HUDEP-2 (cell line): ENCODE results near the gene NFIA.

Experiments used
- DNase-seq, 76 experiments: peaks; one replicate each; lab custom pipeline; 2025; ENCODE audit not compliant: unreplicated experiment in 76 of 76; lab: John Stamatoyannopoulos, UW

The NFIA gene

DNA sequence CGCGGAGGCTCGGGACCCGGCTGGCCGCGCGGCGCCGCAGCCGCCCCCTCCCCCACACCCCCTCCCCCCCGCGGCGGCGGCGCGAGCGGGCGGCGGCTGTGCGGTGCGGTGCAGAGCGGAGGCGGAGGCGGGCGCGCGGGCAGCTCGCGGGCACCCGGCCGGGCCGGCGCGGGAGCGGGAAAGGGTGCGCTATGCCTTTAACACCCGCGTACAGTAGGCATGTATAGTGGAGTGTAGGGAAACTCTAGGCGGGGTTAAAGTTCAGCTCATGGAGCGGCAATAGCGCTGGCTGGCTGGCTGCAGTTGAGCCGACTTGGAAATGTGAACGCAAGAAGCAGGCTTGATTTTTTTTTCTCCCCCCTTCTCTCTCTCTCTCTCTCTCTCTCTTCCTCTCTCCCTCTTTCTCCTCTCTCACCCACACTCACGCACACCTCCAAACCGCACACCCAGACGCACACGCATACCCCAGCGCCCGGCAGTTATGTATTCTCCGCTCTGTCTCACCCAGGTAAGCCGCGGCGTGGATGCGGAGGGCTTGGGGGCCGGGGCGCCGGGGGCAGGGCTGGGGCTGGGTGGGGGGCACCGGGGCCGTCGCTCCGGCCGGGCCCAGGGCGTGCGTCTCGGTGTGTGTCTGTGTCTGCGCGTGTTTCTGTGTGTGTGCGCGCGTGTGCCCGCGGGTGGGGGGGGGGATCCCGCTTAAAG is at the start of gene NFIA:
Gene NFIA (plus strand): TSS at position 251 of the 702 bp plus-strand sequence.
- DNase-seq: peak in 52 of 76 experiments; percentile 18 to 66 (median 45)

DNA sequence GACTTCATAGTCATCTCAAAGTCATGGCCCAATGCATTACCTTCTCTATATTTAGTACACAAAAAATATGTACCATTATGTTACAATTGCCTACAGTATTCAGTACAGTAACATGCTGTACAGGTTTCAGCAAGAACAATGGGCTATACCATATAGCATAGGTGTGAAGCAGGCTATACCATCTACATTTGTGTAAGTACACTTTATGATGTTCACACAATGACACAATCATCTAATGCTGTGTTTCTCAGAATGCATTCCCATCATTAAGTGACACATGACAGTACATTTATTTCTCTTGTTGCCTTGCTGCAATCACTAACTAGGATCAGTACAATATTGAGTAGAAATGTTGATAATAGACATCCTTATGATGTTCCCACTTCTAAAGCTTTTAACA is 46.5 kb upstream of the NFIA start:
- DNase-seq: no peak

DNA sequence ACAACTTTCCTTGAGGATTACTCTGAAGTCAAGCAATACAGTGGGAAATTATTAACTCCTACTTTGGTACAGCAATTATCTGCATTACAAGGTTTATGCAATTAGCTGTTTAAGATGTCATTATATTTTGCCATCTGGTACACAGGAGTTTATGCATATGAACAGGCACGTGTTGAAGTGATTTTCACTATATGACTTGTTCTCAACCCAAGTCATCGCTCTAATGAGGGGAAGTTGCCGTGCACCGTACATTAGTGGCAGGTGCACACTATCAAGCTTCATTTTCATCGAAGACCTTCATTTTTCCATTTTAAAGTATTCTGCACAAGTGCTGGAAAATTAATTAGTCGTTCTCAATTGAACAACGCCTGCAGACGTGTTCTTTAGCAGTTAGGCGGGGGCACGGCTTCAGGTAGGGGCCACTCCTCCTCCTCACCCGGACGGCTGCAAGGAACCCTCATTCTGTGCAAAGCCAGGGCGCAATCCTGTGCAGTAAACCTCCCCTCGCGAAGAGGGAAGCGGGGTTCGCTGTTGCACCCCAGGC is 39.8 kb upstream of the NFIA start:
- no peak for DNase-seq

DNA sequence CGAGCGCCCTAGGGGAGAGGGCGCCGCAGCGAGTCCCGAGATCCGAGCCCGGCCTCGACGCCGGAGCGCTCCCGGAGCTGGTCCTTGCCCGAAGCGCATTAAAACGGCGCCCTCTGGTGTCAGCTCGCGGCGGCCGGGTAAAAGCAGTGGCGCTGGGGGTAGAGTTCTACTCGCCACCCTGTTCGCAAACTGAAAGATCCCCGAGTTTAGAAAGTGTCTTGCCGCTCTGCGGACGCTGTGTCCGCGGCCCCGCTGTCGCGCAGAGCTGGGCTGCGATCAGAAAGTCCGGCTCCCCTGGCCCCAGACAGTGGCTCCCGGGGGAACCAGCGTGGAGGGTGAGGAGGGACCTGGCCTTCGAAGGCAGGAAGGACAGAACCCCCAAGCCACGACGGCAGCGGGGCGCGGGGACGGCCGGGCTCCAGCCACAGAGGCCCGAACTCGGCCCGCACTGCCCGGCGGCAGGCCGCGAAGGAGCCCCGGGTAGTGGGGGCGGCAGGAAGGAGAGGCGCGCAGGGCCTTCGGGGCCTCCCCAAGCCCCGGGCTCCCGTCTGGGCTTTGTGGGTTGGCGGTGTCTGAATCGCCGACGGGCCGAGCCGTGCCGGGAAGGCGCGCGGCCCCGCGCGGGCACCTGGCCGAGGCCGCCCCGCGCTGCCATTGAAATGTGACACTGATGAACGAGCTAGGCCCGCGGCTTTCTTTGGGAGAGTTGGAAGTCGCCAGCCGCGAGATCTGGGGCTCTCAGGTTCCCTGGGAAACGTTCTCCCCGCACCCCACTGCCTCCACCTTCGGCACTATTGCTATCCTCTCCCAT is 39.1 kb upstream of the NFIA start:
- peak in 70 of 76 experiments; percentile 22 to 89 (median 76) for DNase-seq

DNA sequence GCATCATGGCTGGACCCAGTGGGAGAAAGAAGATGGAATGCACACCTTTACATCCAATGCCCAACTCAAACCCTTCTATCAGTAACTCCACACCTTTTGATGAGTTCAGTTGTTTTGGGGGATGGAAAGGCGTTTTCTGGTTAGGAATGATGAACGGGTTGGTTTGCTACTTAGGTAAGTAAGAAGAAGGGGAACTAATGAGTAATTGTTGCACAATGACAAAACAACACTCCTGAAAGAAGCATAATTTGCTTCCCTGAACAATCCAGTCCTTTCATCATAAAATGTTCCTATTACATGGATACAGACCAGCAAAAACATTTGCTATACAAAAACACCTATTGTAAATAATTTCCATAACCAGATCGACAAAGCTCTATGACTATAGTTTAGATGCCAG is 35.9 kb upstream of the NFIA start:
- DNase-seq: no peak

DNA sequence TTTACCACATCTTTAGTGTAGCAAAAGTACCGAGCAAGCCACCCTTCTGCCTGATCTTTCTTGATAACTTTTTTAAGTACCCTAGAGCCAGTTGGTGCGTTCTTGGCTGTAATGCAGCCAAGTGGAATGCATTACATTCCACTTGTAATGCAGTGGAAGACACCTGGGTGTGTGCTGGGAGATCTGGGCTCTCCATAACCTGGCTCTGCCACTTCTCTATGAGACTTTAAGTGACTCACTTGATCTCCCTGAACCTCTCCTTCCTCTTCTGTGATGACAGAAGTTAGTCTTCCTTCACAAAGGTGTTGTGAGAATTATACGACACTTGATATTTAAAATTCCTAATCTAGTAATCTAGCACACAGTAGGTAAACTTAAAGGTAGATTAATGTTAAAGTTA is 35.3 kb upstream of the NFIA start:
- DNase-seq: no peak

DNA sequence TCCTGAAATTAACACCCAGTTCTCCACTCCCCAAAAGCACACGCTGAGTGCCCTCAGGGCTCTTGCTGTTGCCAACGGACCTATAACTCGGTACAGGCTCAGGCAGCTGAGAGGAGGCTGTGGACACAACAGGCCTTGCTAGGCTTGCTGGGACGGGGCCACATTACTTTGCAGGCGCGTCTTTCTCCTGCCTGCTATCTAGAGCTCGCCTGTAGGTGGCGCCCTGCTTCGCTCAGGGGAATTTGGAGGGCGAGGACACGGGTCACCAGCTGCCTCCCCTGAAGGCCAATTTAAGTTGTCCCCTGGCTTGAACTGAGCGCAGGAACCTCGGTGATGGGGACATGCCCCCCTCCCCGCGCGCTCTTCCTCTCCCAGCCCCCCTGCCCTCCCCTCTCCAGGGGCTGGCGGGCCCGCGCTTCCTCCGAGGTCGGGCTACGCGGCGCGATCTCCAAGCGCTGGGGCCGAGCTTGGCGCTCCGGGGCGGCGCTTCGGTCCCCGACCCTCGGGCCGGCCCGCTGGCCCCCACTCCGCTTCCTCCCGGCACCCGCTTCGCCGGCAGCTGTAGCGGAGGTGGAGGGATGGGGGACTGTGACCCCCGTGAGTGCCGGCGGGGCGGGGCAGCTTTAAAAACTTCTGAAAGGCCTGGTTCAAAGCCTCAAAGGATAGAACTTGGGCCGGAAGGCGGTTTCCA is 32.4 kb upstream of the NFIA start:
- peak in 75 of 76 experiments; percentile 47 to 97 (median 89) for DNase-seq

DNA sequence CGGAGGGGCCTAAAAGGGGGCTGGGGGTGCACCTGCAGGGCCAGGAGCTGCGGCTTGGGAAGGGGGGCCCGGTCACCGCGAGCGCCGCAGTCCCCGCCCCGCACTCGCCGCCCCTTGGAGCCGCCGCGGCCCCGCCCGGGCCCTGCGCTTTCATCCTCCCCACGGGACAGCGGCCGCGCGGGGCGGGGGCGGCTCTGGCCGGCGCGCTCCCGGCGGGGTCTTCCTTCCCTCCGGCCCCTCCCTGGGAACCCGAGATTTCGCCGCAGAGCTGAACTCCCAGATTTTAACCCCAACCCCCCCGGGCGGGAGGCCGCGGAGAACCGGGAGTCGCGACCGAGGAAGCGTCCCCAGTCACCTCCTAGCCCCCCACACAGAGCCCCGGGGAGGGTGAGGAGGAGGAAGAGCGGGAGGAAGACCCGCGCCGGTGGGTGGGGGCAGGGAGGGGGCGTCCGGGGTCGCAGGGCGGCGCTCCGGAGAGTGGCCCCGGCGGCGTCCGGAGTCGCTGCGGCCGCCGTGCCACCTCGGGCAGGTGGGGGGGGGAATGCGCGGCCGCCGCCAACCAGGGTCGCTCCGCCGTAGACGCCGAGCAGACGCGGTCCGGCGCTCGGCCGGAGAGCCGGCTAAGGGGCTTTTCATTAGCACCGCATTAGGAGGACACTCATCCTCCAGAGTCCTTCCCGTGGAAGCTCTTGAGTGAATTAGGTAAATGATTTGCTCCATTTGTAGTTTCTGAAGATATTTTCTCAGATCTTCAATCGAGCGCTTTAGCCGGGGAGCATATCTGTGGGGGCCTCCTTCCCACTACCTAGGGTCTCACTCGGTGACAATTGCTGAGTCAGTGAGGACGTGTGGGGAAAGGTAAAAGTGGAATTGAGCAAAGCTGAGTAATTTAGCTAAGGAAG is 31.6 kb upstream of the NFIA start:
- peak in 31 of 76 experiments; percentile 10 to 53 (median 25) for DNase-seq

DNA sequence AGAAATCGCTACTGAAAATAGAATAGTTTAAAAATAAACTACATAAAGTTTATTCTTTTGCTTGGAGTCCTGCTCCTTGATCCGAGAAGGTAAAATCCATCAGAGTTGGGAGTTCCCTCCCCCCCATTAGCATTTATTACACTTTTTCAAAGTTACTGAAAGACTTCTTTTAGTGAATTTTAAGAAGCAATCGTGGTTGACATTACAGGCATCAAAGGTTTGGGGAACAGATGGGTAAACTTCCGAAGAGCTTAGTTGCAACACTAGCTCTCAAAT is 31.0 kb upstream of the NFIA start:
- no peak for DNase-seq

DNA sequence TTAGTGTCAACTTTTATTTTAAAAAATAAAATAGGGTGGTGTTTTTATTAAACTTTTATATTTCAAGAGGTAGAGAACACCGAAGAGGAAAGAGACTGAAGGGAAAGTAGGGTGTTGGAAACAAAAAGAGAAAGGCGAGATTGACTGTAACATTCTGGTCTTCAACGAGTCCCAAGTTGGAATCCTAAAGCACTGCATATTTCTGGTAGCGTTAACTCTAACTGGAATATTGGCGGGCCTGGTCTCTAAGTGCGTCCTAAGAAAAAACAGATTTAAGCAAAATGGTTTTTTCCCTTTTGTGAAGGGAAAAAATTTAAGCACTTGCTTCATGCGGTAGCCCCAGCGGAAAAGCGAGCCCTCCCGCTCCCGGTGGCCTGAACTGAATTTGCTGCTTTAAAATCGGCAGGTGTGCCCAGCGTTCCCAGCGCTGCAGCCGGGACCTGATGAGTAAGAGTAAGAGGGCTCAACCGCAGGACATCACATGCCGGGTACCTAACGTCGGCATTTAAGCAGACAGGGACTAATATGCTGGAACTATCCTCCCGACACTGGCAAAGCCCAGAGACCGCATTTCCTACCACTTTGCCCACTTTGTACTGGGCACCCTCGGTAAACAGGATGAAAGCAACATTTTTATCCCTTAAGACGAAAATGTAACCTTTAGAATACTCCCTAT is 30.5 kb upstream of the NFIA start:
- DNase-seq: peak in 45 of 76 experiments; percentile 11 to 64 (median 31)

DNA sequence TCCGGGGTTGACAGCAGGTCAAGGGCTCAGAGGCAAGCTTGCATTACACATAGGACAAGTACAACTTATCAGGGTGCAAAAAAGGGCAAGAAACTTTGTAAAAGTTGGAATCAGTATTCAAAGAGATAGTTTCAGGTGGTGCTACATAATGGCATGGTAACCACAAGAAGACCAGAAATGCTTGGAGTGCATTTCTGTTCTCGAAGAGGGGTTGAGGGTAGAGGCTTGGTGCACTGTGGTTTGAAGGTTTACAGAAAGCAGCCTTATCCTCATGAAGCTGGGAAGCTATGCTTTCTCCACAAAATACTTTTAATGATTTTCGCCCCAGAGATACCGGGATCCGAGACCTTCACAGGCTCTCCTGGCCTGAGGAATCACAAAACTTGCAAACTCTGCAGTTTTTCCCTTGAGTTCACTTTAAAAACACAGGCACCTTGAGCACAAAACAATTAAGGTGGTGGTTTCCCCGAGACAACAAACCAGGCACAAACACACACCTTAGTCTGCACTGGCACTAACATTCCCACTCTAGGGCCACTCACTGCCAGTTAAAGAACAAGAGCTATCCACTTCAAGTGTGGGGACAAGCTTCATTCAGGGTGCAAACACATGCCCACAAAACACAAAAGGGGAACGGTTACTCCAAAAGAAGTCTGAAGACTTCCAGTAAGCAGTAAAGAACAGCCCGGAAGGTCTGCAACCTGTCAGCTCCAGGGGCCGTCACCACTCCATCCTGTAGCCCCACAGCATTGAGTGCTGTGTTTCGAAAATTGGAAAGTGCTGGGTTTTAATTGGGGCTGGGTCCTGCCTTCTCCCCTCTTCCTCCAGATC is 29.8 kb upstream of the NFIA start:
- DNase-seq: peak in 16 of 76 experiments; percentile 3 to 53 (median 32)

DNA sequence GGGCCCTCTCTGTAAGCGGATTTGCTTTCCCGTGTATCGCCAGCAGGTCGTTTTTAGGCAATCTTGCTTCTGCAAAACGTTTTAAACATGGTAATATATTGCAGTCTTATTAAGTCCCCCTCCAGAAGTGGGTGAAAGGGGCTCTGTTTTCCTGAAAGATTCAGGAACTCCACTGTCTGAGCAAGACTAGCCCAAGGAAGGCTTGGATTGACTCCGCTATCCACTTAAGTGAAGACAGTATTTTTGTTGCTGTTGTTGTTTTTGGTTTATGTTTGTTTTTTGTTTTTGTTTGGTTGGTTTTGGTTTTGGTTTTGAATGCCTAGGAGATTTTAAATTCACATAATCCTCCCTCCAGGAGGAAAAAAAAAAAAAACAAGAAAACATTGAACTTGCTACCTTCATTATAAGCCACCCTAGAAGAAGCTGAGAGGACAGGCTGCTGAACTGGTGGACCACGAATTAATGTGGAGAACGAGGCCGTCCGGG is 29.1 kb upstream of the NFIA start:
- peak in 1 of 76 experiments; percentile 24 for DNase-seq

DNA sequence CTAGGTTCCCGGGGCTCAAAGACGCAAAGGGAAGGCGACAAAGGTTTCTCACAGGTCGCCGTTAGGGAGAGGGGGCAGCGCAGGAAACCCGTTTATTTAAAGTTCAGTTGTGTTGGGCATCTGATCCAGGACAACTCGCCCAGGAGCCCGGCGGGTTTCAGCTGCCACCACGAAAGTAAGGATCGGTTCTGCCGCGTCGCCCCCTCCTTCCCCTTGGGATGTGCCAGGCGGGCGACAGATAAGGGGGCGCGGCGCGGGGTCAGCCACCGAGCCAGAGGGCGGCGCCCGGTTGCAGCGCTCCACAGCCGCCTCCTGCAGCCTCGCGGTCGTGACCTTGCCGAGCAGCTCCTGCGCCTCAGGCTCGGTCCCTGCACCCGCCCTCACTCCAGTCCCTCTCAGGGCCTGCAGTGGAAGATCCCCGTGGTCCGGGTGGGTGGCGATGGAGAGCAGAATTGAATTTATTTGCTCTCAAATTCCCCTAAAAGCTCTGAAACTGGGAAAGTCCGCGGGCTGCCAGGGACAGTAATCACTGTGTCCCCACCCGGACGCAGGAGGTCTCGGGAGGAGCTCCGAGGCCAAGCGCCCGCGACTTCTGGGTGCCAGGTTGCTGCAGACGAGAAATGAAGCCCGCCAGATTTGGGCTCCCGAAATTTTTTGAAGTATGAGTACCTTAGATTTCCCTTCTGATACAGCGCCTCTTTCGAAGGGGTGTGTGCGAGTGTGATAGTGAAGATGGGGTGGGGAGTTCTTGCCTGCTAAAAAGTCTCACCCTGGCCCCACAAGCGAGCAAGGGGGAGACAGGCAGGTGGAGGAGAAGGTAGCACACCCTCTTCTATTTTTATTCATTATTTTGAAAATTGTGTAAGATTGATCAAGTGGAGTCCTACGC is 28.4 kb upstream of the NFIA start:
- DNase-seq: peak in 74 of 76 experiments; percentile 24 to 82 (median 68)

DNA sequence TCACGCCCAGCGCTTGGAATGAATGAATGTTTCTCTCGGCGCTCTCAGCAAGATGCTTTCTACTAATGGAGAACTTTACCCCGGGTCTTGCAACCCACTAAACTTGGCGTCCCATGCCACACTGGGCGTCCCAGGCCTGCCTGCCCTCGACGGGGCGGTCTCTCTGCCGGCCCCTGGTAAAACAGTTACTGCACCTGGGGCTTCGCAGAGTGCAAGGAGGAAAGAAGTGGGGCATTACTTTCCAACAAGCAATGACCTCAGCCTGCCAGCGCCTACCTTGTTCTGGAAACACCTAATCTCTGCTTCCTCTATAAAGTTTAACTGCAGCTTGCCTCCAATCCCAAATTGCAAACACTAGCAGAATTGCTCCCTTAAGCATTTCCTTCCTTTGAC is 27.8 kb upstream of the NFIA start:
- DNase-seq: peak in 1 of 76 experiments; percentile 57

DNA sequence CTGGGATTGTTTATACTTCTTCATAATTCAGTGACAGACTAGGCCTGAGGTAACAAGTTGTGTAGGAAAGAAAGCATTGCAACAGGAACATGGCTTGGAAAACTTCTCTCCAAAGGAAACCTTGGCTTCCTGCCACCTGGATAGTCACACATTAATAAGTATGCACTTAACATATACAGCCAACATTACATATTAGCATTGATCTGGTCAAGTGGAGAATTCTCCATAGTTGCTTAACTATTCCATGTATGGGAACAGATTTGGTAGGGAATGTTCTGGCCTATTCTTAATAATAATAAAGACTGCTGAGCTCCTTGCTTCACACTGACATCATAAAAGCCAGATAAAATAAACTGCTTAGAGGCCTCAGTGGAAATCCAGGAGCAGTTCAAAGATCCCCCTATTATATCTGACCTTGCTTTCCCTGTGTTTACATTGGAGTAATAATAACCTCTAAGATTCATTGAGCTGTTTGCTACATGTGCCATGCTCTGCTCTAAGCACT is 27.2 kb upstream of the NFIA start:
- no peak for DNase-seq

DNA sequence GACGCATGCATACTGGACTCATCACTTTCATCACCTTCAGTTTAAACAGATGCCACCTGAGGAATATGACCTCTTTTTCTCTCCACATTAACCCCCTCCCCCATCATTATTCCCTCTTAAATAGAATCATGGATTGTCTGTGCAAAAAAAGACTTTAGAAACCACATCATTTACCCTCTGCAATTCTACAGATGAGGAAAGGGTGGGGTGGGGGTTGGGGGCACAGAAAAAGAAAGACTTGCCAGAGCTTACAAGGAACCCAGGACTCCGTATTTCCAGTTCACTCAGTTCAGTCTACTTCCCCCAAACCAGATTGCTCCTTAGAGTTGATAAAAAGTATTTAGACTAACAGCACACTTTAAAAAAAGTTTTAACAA is 26.2 kb upstream of the NFIA start:
- no peak for DNase-seq
